Measurements from ENCODE around the gene TRIM15.
"Not testable (repeated sequence)": the region's sequence is repeated elsewhere in the genome, so short reads cannot be mapped to it uniquely, and the experiment has no call there.

TRIM15 gene

DNA sequence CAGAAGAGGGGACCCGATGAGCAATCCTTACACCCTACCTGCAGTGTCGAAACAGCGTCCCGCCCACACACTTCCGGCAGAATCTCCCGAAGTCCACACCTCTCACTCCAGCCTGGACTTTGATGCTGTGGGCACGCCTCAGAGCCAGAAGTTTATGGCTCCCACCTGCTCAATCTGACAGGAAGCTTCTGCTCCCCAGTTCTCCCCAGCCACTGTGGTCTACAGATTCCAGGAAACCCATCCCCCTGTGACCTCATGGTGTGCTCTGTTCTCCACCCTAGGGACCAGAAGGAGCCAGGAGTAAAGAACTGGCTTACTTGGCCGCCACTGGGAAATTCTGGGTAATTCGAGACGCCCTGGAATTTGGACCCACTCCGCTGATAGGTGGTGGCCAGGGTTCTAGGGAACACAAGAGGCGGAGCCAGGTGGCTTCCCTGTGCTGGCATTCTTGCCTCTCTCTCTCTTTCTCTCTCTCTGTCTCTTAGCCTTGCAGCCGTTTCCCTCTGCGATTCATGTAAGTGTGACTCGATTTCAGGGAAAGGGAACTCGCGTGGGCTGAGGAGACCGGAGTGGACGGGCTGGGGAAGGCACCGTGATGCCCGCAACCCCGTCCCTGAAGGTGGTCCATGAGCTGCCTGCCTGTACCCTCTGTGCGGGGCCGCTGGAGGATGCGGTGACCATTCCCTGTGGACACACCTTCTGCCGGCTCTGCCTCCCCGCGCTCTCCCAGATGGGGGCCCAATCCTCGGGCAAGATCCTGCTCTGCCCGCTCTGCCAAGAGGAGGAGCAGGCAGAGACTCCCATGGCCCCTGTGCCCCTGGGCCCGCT lies at the start of gene TRIM15:
TRIM15 (plus strand) TSS at position 457 of the 828 bp plus-strand sequence; CDS start at position 596, 139 bp downstream.
- DNase-seq = no peak

DNA sequence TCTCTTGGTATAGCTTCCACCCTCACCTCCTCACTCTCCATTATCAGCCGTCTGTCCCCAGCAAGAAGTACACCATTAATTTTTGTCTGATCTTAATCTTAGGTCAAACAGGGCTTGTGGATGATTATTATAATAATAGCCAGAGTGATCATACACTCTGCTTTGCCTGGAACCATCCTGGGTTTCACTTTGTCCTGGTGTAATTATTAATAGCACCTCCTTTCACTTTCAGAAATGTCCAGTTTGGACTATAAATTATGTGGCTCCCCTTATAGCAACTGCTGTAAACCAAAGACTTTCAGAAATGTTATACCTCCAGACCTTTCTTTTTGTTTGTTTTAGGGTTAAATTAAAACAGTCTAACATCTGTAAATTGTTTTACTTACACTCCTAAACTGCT lies 49.5 kb upstream of the TRIM15 start:
- DNase-seq = no peak

DNA sequence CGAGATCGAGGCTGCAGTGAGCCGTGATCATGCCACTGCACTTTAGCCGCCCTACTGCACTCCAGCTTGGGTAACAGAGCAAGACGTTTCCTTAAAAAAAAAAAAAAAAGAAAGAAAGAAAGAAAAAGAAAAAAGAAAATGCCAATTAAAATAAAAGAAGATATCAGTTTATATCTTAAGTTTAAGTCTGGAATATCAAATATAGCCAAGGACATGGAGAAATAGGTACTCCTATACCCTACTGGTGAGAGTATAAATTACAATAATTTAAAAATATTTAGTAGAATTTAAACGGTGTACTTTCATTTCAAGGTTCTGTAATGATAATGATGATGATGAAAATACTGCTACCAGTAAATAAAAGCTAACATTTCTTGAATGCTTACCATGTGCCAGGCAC lies 46.6 kb upstream of the TRIM15 start:
- DNase-seq = no peak

DNA sequence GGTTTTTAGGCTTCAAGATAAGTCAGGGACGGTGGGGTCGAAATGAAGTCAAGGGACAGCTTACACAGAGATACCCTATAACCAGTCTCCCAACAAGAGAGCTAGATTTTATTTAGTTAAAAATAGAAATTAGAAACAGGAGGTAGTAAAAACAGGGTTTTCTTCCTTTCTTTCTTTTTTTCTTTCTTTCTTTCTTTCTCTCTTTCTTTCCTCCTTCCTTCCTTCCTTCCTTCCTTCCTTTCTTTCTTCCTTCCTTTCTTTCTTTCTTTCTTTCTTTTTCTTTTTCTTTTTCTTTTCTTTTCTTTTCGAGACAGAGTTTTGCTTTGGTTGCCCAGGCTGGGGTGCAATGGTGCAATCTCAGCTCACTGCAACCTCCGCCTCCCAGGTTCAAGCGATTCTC lies 44.7 kb upstream of the TRIM15 start:
- not testable (repeated sequence) for DNase-seq

DNA sequence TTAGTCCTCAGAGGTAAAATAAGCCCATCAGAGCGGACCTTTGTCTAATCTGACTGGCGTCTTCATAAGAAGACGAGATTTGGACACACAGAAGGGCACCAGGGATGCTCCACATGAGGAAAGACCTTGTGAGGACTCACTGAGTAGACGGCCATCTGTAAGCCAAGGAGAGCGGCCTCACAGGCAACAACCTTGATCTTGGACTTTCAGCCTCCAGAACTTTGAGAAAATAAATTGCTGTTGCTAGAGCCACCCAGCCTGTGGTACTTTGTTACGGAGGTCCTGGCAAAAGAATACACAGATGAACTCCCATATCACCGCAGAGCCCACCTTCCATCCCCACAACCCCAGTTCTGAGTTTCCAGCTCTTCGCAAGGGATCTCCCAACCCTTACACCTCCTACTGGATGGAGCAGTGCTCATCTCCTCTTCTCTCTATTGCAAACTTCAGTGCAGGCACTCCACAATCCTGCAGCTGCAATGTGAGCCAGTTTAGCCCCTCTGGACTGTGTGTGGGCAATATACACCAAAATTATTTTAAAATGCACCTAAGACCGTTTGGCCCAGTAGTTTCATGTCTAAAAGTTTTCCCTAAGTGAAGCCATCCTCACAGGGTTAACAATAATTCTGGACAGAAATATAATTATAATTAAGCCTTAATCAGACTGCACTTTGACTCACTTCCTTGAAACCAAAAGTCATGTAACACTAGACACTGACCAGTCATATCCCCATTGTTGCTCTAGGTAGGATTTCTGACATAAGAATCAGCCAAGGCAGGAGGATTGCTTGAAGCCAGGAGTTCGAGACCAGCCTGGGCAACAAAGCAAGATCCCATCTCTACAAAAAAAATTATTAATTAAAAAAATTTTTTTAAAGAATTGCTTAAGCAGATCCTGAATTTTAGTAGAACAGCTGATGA lies 41.6 kb upstream of the TRIM15 start:
- no peak for DNase-seq

DNA sequence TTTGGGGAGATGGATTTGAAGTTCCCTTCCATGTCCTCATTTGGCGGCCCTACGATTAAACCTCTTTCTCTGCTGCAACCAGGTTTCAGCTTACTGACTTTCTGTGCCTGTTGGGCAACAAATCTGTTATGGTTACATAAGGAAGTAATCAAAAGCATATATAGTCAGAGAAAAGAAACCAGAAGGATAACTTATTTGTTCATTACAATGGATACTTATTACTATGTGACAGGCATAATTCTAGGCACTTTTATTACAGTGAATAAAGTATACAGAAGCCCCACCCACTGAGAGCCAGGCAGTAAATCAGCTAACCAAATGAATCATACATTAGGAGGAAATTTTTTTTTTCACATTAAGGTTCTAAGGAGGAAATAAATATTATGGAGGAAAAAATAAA lies 40.8 kb upstream of the TRIM15 start:
- DNase-seq = no peak

DNA sequence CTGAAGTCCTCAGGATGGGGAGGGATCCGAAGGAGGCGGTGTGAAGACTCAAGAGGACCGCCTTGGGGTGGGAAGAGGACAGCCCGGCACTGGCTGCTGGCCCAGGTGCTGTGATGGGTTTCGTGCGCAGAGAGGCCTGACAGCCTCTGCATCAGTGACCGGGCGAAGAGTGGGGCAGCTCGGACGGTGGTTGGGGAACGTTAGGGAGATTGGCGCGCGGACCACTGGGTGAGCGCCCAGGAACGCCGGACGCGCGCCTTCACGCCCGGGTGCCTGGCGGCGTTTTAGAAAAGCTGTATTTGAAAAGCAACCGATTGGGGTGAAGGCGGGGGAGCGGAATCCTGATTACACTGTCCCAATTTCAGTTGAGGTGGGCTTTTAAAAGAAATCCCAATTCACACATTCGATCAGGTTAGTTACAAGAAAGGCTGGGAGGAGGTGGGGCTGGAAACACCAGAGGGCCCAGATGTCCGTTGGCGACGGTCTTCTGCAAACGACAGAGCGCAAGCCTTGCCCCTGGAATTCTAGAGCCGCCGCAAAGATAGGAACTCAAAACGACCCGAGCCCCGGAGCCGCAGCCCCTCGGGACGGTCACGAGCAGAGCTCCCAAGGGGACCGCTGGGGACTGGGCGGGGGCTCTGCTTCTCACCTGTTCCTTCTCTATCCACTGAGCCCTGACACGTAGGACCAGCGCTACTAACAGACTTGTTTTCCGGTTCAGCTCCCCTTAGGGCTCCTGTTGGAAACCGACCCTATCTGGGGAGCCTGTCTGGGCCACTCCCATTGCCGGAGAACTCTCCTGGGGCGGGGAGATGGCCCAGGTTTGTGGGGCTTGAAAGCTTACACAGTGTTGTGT lies 35.9 kb upstream of the TRIM15 start:
- no peak for DNase-seq

DNA sequence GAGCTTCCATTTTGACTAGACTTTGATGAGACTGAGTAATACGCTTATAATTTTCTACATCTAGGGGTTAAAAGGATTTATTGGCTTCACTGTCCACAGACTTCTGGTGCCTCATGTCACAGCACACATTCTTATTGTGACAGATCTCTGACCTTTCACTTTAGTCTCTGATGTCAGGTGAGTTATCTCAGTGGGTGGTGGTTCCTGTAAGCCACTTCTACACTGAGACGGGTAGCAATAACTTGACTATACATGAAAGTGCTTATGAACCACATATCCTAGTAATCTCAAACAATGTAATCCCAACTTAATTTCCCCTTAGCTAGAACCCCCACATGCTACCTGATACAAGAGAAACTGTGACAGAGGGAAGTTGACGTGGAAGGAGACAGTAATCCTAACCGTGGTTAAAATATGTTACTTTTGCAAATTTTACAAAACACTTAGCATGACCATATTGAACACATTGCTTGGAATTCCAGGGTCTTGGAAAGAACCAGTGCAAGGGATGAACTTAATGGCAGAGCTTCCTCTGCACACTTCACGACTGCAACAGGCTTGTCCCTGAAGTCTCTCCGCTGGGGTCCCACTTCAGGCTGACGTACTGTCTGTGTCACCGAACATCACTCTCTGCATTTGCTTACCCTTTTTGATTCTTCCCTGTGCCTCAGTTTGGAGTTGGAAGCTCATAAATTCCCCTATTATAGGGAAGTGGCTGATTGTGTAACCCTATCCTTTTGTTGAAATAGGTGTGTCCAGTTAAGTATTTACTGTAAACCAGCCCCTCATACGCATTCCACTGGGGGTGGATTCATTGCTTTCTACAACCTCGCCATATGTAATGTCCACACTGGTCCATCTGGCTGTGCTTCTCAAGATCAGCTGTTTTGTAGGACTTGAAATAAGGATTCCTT lies 33.8 kb upstream of the TRIM15 start:
- DNase-seq = no peak

DNA sequence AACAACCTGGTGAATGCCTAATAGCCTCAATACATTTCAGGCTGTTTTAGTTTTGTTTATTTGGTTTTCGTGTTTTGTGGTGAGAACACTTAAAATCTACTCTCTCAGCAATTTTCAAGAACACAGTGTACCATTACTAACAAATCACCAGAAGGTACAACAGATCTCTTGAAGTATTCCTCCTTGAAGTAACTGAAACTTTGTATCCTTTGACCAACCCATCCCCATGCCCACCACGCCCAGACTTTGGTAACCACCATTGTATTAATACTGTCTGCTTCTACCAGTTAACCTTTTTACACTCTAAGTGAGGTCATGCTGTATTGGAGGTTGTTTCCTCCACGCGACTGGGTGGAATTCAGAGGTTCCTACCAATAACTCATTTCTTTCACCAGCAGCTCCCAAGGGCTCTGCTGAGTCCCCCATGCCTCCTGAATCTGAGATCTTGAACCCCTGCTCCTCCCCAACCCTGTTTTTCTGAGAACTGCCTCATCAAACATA lies 33.1 kb upstream of the TRIM15 start:
- DNase-seq = no peak

DNA sequence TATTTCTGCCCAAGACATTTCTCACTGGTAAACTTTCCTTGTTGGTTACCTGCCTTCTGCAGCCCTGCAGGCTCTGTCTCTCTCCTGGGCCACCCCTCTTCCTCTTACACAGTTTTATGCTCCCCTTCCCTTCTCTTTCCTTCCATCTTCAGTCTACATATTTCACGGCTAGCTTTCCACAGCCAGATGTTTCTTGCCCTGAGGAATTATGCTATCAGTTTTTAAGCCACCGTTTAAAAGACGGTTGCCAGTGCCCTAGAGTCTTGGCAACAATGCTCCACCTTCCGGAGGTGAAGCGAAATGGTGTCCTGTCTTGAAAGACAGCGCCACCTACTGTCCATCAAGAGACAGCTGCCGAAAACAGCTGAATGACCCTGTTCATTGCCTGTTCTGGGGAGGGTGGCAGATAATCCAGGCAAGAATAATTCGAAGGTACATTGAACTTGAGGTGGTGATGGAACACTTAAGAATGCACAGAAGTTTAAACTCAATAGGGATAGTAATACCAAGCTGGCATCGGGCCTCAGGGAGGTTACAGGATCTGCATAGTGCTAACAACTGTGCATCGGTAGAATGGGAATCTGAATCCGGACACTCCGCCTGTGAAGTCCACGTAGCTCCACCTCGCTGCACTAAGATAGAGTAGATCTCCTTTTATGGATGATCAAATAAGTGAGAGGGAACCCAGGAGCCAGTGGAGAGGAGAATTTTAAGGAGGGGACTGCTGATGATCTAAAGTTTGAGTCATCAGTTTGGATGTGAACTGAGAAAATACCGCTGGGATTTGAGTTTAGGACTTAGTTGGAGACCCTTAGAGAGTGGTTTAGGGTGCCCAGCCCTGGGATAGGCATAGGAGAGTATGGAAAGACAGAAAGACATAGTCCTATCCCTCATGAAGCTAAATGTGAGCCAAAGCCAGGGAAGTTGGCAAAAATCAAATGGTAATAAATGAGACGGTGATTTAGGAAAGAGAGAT lies 32.2 kb upstream of the TRIM15 start:
- no peak for DNase-seq

DNA sequence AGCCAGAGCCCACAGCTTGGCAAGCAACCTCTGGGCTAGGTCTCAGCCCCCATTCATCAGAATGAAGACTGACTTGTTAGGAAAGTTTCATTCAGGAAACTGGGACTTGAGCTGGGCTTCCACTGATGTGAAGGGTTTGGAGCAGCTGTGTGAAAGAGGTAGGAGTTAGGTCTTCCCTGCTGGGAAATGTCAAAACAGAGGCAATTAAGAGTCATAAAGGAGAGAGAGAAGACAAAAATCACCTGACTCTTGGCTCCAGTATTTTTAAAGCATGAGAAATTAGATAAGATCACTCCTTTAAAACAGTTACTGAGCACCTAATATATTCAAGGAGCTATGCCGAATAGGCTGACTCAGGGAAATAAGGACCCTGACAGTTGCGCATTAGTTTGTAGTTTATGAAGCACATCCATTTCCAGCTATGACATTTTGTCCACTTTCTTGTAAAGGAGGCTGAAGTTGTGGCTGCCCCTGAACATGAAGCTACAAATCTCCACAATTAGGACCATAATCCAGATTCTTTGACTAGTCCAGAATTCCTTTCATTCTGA lies 31.3 kb upstream of the TRIM15 start:
- no peak for DNase-seq

DNA sequence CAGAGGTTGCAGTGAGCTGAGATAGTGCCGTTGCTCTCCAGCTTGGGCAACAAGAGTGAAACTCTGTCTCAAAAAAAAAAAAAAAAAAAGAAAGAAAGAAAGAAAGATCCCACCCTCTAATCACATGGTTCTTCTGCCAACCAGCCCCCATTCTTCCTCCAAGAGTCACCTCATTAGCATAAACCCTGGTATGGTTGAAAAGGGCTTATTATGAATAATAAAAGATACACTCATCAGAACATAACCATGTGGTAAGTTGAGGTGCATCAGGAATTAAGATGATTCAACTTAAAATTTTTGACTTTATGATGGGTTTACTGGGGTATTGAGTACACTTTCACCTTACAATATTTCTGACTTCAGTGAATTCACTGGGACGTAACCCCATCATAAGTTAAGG lies 28.2 kb upstream of the TRIM15 start:
- no peak for DNase-seq

DNA sequence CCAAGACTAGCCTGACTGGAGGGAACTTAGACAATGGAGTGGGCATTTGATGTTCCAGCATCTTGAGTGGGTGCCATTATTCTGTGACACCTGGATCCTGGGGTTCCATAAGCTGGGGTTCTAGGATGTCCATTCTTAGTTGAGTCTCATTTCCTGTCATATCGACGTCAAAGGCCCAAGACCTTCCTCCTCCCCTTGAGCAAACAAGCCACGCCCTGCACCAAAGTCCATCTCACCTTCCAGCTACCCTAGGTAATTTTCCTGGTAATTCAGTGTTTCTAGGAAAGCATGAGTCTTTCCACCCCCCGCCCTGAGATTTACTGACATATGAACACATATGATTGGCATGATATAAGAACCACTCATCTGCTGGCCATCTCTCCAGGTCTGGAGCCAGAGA lies 27.6 kb upstream of the TRIM15 start, which contains the start of gene TRIM40:
TRIM40 (plus strand) TSS at position 384 of the 400 bp plus-strand sequence. CDS start 897 bp downstream, outside the sequence.
- no peak for DNase-seq

DNA sequence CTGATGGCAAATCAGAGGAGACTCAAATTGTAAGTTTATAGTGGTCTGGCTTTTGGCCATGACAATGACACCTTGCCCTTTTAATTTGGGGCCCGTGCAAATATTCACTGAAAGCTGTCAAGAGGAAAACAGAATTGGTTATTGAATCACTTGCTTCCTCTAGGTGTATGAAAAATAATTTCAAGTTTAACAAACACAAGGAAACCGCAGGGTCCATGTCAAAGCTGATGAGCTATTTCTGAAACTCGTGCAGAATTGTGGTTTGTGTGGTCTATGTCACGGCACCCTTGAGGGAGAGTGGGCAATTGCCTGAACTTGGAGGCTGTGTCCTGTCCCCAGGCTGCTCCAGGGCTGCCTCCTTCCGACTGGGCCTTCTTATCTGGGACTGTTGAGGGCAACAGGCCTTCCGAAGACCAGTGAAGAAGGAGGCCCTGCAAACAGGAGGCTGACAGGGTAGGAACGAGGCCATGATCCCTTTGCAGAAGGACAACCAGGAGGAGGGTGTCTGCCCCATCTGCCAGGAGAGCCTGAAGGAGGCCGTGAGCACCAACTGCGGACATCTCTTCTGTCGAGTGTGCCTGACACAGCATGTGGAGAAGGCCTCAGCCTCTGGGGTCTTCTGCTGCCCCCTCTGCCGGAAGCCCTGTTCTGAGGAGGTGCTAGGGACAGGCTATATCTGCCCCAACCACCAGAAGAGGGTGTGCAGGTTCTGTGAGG lies 26.6 kb upstream of the TRIM15 start:
- no peak for DNase-seq

DNA sequence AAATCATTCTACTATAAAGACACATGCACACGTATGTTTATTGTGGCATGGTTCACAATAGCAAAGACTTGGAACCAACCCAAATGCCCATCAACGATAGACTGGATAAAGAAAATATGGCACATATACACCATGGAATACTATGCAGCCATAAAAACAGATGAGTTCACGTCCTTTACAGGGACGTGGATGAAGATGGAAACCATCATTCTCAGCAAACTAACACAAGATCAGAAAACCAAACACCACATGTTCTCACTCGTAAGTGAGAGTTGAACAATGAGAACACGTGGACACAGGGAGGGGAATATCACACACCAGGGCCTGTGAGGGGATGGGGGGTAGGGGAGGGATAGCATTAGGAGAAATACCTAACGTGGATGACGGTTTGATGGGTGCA lies 23.1 kb upstream of the TRIM15 start:
- not testable (repeated sequence) for DNase-seq

DNA sequence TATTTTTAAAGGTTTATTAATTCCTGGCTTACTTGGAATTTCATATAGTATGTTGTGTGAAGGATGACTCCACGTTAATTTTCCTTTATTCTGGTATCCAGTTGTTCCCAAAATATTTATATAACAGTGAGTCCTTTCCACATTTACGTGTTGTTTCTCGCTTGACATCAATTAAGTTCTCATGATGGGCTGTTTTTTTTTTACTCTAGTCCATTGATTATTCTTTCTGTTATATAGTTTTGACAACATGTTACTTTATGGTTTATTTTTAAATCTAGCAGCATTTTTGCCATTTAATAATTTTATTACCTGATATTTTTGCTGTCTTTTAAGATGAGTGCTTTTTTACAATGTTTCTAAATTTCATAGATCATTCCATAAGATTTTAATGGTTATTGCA lies 20.7 kb upstream of the TRIM15 start:
- no peak for DNase-seq

DNA sequence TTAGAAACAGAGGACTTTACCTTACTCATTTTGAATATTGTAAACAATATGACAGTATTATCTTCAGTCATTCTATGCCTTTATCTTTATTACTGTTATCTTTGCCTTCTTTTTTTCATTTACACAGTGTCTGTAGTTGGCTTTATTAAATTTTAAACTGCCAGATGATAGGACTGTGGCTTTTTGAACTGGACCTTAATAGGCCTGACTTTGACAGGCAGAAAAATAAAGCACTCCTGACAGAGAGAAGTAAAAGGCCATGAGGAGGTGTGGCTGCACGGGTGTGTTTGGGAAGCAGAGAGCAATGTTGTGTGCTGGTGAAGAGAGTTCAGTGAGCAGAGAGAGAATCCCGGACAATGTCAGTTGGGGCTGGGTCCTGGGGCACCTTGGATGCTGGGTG lies 19.6 kb upstream of the TRIM15 start:
- DNase-seq = no peak

DNA sequence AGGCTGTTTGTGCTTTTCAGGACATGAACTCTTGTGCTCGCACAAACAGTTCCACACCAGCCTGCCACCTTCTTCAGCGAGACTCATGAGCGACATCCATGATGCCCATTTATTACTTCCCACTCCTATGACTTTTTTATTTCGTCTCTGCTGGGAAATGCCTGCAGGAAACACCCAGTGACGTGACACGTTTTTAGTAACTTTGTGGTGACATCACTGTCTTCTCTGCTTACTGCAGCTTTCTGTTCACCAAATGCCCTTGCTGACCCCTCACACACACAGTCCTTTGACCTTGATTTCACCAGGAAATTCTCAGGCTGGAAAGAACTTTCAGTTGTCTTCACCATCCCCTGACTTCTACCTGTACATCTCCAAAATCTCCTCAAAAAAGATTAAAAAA lies 18.5 kb upstream of the TRIM15 start:
- DNase-seq = no peak

DNA sequence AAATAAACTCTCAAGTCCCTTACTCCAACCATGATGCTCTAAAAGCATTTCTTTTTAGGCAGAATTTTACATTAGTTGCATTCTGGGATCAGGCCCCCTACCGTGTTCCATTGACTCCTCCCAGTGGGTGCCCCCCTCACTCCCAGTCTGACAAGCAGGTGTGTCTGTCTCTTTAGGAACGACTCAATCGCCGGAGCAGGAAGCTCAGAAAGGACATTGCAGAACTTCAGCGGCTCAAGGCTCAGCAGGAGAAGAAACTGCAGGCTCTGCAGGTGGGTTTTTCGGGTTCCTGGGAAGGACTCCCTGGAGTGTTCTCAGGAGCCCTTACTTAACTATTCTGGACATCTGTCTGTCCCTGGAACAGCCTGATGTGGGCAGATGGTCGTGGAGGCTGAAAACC lies 17.5 kb upstream of the TRIM15 start:
- DNase-seq = no peak
